ENCODE results near the gene SYVN1.
A peak's percentile ranks its signal among the peaks of the same experiment; 100 is the strongest.

SYVN1 gene

DNA sequence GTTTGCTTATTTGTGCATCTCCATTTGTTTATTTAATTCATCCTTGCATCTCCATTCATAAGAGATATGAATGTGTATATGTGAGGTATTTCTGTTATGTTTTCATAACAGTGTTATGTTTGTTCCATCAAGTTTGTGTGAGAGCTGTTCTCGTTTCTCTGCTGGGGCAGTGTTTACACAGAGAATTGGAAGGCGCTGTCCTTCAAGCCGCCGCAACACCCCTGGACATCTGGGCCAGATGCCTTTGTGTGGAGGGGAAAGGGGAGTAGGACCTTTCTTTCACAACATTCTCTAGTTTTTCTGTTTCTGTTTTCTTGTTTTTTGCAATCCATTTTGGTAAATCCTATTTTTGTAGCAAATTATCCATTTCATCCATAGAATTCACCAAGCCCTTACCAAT is 29.7 kb downstream of the SYVN1 start:
- Histone ChIP-seq H3K27me3 (ENCODE audit: control insufficient read depth in 1 of 2, insufficient read depth in 2 of 2, low read length in 2 of 2) (no peaks in the 10 kb centered on the region), H3K9me3 (ENCODE audit: control insufficient read depth in 1 of 2, low read length in 2 of 2) (no peaks in the 10 kb centered on the region), H3K9ac (ENCODE audit: low read depth in 1 of 2, low read length in 2 of 2) (no peak overlapping the region), H3K27ac (ENCODE audit: low read depth, low read length) (no peak overlapping the region), H3K36me3 (ENCODE audit: control insufficient read depth in 1 of 2, insufficient read depth in 2 of 2, low read length in 2 of 2) (peaks cover 10 to 31% of the 10 kb centered on the region in 2 donors), H3K4me3 (ENCODE audit: low read depth in 1 of 2, low read length in 2 of 2) (no peak overlapping the region), H3K4me1 (ENCODE audit: control insufficient read depth in 1 of 2, insufficient read depth in 2 of 2, low read length in 2 of 2) (peaks cover 0 to 4% of the 10 kb centered on the region in 2 donors)

DNA sequence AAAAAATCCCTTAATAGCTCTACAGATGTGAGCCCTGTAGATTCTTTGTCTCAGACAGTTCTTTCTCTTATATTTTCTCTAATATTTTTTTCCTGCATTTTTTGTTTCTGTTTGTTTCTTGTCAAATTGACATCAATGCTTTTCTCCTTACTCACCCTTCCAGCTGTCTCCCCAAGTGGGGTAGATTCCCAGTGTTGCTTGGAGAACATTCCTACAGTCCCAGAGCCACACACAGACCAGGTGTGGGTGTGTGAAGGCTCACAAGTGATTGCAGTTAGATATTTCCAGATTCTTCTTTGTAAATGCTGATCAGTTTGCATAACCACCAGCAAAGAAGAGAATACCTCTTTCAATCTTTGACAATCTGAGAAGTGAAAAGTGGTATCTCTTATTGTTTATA is 30.8 kb downstream of the SYVN1 start:
- peaks cover 0 to 4% of the 10 kb centered on the region in 2 donors for H3K4me1 ChIP-seq (ENCODE audit: control insufficient read depth in 1 of 2, insufficient read depth in 2 of 2, low read length in 2 of 2)

DNA sequence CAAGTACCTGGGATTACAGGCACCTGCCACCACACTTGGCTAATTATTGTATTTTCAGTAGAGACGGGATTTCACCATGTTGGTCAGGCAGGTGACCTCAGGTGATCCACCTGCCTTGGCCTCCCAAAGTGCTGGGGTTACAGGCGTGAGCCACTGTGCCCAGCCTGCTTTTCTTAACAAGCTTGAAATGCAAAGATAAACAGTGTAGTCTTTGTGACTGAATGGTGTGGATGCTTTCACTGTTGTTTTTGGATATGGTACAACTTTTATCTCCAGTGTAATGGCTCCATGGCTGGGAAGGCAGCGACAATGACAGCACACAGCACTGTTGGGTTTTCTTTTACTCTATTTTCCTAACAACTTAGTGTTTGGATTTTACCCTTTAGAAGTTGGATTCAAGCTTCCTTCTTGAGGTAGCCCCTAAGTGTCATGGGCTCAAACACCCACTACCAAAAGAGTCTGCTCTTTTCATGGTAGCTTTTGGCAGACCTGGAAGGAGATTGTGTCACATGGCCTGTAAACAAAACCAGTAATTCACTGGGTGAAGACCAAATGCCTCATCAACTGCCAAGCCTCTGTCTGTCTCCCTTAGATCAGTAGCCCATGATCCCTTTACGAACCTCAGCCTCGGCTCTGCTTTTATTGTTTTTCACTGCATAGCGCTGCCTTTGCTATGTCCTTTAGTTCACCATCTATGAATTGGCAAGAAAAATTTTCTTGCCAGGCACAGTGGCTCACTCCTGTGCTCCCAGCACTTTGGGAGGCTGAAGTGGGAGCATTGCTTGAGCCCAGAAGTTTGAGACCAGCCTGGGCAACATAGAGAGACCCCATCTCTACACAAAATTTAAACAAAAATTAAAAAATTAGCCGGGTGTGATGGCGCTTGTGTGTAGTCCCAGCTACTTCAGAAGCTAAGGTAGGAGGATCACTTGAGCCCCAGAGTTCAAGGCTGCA is 31.9 kb downstream of the SYVN1 start:
- peaks cover 0 to 4% of the 10 kb centered on the region in 2 donors for H3K4me1 ChIP-seq (ENCODE audit: control insufficient read depth in 1 of 2, insufficient read depth in 2 of 2, low read length in 2 of 2)
- H3K36me3 ChIP-seq (ENCODE audit: control insufficient read depth in 1 of 2, insufficient read depth in 2 of 2, low read length in 2 of 2) = peaks cover 4 to 23% of the 10 kb centered on the region in 2 donors
- H3K27me3 ChIP-seq (ENCODE audit: control insufficient read depth in 1 of 2, insufficient read depth in 2 of 2, low read length in 2 of 2) = no peaks in the 10 kb centered on the region
- H3K9ac ChIP-seq (ENCODE audit: low read depth in 1 of 2, low read length in 2 of 2) = no peak overlapping the region
- no peak overlapping the region for H3K4me3 ChIP-seq (ENCODE audit: low read depth in 1 of 2, low read length in 2 of 2)
- H3K9me3 ChIP-seq (ENCODE audit: control insufficient read depth in 1 of 2, low read length in 2 of 2) = no peaks in the 10 kb centered on the region
- H3K27ac ChIP-seq (ENCODE audit: low read depth, low read length) = no peak overlapping the region

More for the DNA sequence above, 30.8 kb downstream of the SYVN1 start:
- Histone ChIP-seq H3K9ac (ENCODE audit: low read depth in 1 of 2, low read length in 2 of 2) (no peak overlapping the region), H3K27ac (ENCODE audit: low read depth, low read length) (no peak overlapping the region), H3K4me3 (ENCODE audit: low read depth in 1 of 2, low read length in 2 of 2) (no peak overlapping the region), H3K27me3 (ENCODE audit: control insufficient read depth in 1 of 2, insufficient read depth in 2 of 2, low read length in 2 of 2) (no peaks in the 10 kb centered on the region), H3K9me3 (ENCODE audit: control insufficient read depth in 1 of 2, low read length in 2 of 2) (no peaks in the 10 kb centered on the region), H3K36me3 (ENCODE audit: control insufficient read depth in 1 of 2, insufficient read depth in 2 of 2, low read length in 2 of 2) (peaks cover 8 to 26% of the 10 kb centered on the region in 2 donors)

DNA sequence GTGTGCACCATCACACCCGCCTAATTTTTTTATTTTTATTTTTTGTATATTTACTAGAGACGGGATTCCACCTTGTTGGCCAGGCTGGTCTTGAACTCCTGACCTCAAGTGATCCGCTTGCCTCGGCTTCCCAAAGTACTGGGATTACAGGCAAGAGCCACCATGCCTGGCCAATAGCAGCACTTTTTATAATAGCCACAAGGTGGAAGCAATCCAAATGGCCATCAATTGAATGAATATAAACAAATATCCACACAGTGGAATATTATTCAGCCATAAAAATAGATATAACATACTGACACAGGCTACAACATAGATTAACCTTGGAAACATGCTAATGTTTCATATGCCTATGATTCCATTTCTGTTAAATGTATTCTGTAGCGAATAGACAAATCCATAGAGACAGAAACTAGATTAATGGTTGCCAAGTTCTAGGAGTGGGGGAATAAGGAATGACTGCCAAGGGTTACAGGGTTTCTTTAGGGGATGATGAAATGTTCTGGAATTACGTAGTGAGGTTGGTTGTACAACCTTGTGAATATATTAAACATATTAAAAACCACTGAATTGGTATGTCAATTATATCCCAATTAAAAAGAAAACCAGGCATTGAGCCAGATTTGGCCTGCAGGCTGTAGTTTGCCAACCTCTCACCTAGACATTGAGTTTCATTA is 33.5 kb downstream of the SYVN1 start:
- no peak overlapping the region for H3K4me3 ChIP-seq (ENCODE audit: low read depth in 1 of 2, low read length in 2 of 2)
- peaks cover 0 to 16% of the 10 kb centered on the region in 2 donors for H3K36me3 ChIP-seq (ENCODE audit: control insufficient read depth in 1 of 2, insufficient read depth in 2 of 2, low read length in 2 of 2)
- H3K27me3 ChIP-seq (ENCODE audit: control insufficient read depth in 1 of 2, insufficient read depth in 2 of 2, low read length in 2 of 2) = no peaks in the 10 kb centered on the region
- H3K9ac ChIP-seq (ENCODE audit: low read depth in 1 of 2, low read length in 2 of 2) = no peak overlapping the region
- H3K27ac ChIP-seq (ENCODE audit: low read depth, low read length) = no peak overlapping the region
- no peaks in the 10 kb centered on the region for H3K9me3 ChIP-seq (ENCODE audit: control insufficient read depth in 1 of 2, low read length in 2 of 2)
- peaks cover 7 to 9% of the 10 kb centered on the region in 2 donors for H3K4me1 ChIP-seq (ENCODE audit: control insufficient read depth in 1 of 2, insufficient read depth in 2 of 2, low read length in 2 of 2)

DNA sequence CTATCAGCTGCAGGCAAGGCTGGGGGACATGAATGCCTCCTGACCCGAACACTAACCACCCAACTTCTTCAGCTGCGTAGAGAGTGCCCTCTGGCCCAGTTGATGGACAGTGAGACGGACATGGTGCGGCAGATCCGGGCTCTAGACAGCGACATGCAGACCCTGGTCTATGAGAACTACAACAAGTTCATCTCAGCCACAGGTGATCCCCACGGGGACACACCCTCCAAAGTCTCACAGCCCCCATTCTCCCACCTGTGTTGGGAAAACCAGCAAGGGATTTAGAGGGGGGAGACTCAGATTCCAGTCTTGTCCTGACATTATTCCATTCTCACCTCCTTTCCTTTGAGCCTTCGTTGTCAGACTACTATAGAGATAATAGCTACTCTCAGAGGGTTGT is 37.4 kb downstream of the SYVN1 start:
- Histone ChIP-seq H3K9me3 (ENCODE audit: control insufficient read depth in 1 of 2, low read length in 2 of 2) (no peaks in the 10 kb centered on the region), H3K9ac (ENCODE audit: low read depth in 1 of 2, low read length in 2 of 2) (peak overlapping the region; percentile 36 to 58), H3K36me3 (ENCODE audit: control insufficient read depth in 1 of 2, insufficient read depth in 2 of 2, low read length in 2 of 2) (peaks cover 0 to 12% of the 10 kb centered on the region in 2 donors), H3K4me3 (ENCODE audit: low read depth in 1 of 2, low read length in 2 of 2) (peak overlapping the region; percentile 79 to 94), H3K27ac (ENCODE audit: low read depth, low read length) (peak overlapping the region; percentile 89), H3K4me1 (ENCODE audit: control insufficient read depth in 1 of 2, insufficient read depth in 2 of 2, low read length in 2 of 2) (peaks cover 9% of the 10 kb centered on the region in 2 donors), H3K27me3 (ENCODE audit: control insufficient read depth in 1 of 2, insufficient read depth in 2 of 2, low read length in 2 of 2) (no peaks in the 10 kb centered on the region)

DNA sequence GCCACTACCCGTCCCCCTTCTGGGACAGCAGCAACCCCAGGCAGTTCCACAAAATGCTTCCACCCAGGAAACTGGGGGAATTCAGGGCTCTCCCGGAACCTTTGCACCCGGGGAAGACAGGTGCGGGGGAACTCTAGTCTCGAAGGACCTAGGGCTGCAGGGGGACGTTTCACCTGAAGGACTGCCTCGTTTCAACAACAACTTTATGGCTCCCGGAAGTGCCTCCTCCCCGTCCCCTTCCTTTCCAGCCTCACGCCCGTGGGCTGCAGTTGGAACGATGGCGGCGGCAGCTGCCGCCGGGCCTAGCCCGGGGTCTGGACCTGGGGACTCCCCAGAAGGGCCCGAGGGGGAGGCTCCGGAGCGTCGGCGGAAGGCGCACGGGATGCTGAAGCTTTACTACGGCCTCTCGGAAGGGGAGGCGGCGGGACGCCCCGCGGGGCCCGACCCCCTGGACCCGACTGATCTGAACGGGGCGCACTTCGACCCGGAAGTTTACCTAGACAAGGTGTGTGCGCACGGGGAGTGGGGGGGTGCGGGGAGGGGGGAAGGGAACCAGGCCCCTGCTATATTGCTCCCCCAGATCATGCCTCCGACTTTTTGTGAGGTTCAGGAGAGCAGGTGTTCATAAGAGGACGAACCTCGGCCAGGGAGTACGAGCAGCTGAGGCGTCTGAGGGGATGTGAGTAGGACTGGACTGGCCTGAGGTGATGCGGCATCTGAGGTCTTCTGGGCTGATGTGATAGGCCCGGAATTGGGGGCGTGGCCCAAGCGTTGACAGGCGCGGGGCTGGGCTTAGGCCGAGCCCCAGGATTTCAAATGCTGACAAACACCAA is 38.1 kb downstream of the SYVN1 start, which contains the start of gene VPS51:
TSS of gene VPS51 (plus strand) at position 241 of the 833 bp plus-strand sequence. CDS start at position 278, 37 bp downstream.
- H3K4me1 ChIP-seq (ENCODE audit: control insufficient read depth in 1 of 2, insufficient read depth in 2 of 2, low read length in 2 of 2) = peaks cover 9% of the 10 kb centered on the region in 2 donors
- H3K9ac ChIP-seq (ENCODE audit: low read depth in 1 of 2, low read length in 2 of 2) = peak within 1 kb of the TSS; percentile 58 to 77
- peak within 1 kb of the TSS; percentile 89 for H3K27ac ChIP-seq (ENCODE audit: low read depth, low read length)
- no peaks in the 10 kb centered on the region for H3K9me3 ChIP-seq (ENCODE audit: control insufficient read depth in 1 of 2, low read length in 2 of 2)
- H3K27me3 ChIP-seq (ENCODE audit: control insufficient read depth in 1 of 2, insufficient read depth in 2 of 2, low read length in 2 of 2) = no peaks in the 10 kb centered on the region
- H3K36me3 ChIP-seq (ENCODE audit: control insufficient read depth in 1 of 2, insufficient read depth in 2 of 2, low read length in 2 of 2) = peaks cover 0 to 12% of the 10 kb centered on the region in 2 donors
- peak within 1 kb of the TSS; percentile 79 to 94 for H3K4me3 ChIP-seq (ENCODE audit: low read depth in 1 of 2, low read length in 2 of 2)

DNA sequence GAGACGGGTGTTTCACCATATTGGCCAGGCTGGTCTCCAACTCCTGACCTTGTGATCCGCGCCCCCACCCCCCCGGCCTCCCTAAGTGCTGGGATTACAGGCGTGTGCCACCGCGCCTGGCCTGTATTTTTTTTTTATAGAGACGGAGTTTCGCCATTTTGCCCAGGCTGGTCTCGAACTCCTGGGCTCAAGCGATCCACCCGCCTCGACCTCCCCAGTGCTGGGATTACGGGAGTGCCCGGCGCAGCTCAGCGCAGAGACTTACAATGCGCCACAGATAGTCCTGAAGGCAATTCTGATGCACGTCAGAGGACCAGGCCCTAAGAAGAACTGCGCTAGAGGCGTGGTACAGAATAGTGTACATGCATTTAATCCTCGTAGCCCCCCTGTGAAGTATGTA is 38.9 kb downstream of the SYVN1 start:
- Histone ChIP-seq H3K36me3 (ENCODE audit: control insufficient read depth in 1 of 2, insufficient read depth in 2 of 2, low read length in 2 of 2) (peaks cover 0 to 12% of the 10 kb centered on the region in 2 donors), H3K9ac (ENCODE audit: low read depth in 1 of 2, low read length in 2 of 2) (peak overlapping the region; percentile 35 to 77), H3K4me3 (ENCODE audit: low read depth in 1 of 2, low read length in 2 of 2) (peak overlapping the region; percentile 79 to 94), H3K27ac (ENCODE audit: low read depth, low read length) (no peak overlapping the region), H3K4me1 (ENCODE audit: control insufficient read depth in 1 of 2, insufficient read depth in 2 of 2, low read length in 2 of 2) (peaks cover 9% of the 10 kb centered on the region in 2 donors), H3K9me3 (ENCODE audit: control insufficient read depth in 1 of 2, low read length in 2 of 2) (no peaks in the 10 kb centered on the region), H3K27me3 (ENCODE audit: control insufficient read depth in 1 of 2, insufficient read depth in 2 of 2, low read length in 2 of 2) (no peaks in the 10 kb centered on the region)

DNA sequence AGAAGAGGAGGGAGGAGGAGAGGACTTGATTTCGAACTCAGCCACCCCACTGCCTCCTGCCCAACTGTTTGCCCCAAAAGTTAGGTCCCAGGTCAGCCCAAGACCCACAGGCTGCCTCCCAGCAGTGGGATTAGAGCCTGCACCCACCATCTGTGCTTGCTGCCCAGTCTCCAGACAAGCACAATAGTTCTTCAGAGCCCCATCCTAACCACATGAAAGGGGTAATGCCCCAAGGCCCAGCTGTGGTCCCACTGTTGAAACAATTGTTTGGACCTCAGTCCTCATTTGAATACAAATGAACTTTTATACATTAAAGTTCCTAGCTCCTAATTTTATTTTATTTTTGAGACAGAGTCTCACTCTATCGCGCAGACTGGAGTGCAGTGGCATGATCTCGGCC is 43.7 kb downstream of the SYVN1 start:
- Histone ChIP-seq H3K27me3 (ENCODE audit: control insufficient read depth in 1 of 2, insufficient read depth in 2 of 2, low read length in 2 of 2) (no peaks in the 10 kb centered on the region), H3K4me1 (ENCODE audit: control insufficient read depth in 1 of 2, insufficient read depth in 2 of 2, low read length in 2 of 2) (peaks cover under 1 to 3% of the 10 kb centered on the region in 2 donors), H3K36me3 (ENCODE audit: control insufficient read depth in 1 of 2, insufficient read depth in 2 of 2, low read length in 2 of 2) (peaks cover 18 to 43% of the 10 kb centered on the region in 2 donors), H3K27ac (ENCODE audit: low read depth, low read length) (no peak overlapping the region), H3K4me3 (ENCODE audit: low read depth in 1 of 2, low read length in 2 of 2) (no peak overlapping the region), H3K9ac (ENCODE audit: low read depth in 1 of 2, low read length in 2 of 2) (no peak overlapping the region), H3K9me3 (ENCODE audit: control insufficient read depth in 1 of 2, low read length in 2 of 2) (no peaks in the 10 kb centered on the region)

DNA sequence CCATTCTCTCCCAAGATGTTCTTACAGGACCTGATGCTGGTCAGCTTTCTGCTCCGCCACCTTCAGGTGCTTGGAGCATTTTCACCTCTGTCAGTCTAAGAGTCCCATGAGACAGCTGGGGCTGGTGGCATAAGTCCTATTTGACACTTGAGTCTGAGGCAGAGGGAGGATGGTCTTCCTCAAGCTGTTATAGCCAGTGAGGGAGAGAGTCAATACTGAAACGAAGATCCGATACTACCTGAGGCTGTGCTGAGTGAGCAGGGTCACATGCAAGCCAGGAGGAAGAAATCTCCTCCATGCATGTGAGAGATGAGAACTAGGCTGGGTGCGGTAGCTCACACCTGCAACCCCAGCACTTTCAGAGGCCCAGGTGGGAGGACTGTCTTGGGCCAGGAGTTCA is 44.7 kb downstream of the SYVN1 start:
- no peak overlapping the region for H3K4me3 ChIP-seq (ENCODE audit: low read depth in 1 of 2, low read length in 2 of 2)
- no peak overlapping the region for H3K27ac ChIP-seq (ENCODE audit: low read depth, low read length)
- no peaks in the 10 kb centered on the region for H3K9me3 ChIP-seq (ENCODE audit: control insufficient read depth in 1 of 2, low read length in 2 of 2)
- H3K27me3 ChIP-seq (ENCODE audit: control insufficient read depth in 1 of 2, insufficient read depth in 2 of 2, low read length in 2 of 2) = no peaks in the 10 kb centered on the region
- no peak overlapping the region for H3K9ac ChIP-seq (ENCODE audit: low read depth in 1 of 2, low read length in 2 of 2)
- peaks cover 22 to 46% of the 10 kb centered on the region in 2 donors for H3K36me3 ChIP-seq (ENCODE audit: control insufficient read depth in 1 of 2, insufficient read depth in 2 of 2, low read length in 2 of 2)
- H3K4me1 ChIP-seq (ENCODE audit: control insufficient read depth in 1 of 2, insufficient read depth in 2 of 2, low read length in 2 of 2) = peaks cover 10 to 12% of the 10 kb centered on the region in 2 donors
